ENCODE results near the gene ATXN1.

ATXN1 gene

GRCh38 chr6:16374461-16375200 lies 386.6 kb downstream of the ATXN1 start:
- no peaks in the 10 kb centered on the region for H3K27me3 ChIP-seq (replicated peaks)
- no peak for TF ChIP-seq CTCF (IDR thresholded peaks at IDR 0.05; ENCODE audit: low read depth, low read length, missing control alignments)
- in situ Hi-C loops (cut with HindIII; ENCODE audit: low pct_ligation_motif_present, low sequenced_read_pairs) = no loop called here

GRCh38 chr6:16374016-16374415 lies 387.2 kb downstream of the ATXN1 start:
- no peak for DNase-seq
- in situ Hi-C loops (cut with HindIII; ENCODE audit: low pct_ligation_motif_present, low sequenced_read_pairs) = no loop called here
- no peak for TF ChIP-seq CTCF (IDR thresholded peaks at IDR 0.05; ENCODE audit: low read depth, low read length, missing control alignments)
- Histone ChIP-seq H3K36me3 (replicated peaks) (no peaks in the 10 kb centered on the region), H3K27ac (no peak overlapping the region), H3K27me3 (replicated peaks) (no peaks in the 10 kb centered on the region), H3K4me3 (ENCODE audit: low read depth, low read length) (no peak overlapping the region)

More at GRCh38 chr6:16374461-16375200, 386.6 kb downstream of the ATXN1 start:
- no peak for DNase-seq
- no peak overlapping the region for H3K4me3 ChIP-seq (ENCODE audit: low read depth, low read length)
- H3K27ac ChIP-seq = no peak overlapping the region
- no peaks in the 10 kb centered on the region for H3K36me3 ChIP-seq (replicated peaks)

GRCh38 chr6:16372029-16372776 lies 389.1 kb downstream of the ATXN1 start:
- in situ Hi-C loops (cut with HindIII; ENCODE audit: low pct_ligation_motif_present, low sequenced_read_pairs) = no loop called here
- no peaks in the 10 kb centered on the region for H3K36me3 ChIP-seq (replicated peaks)
- TF ChIP-seq CTCF (IDR thresholded peaks at IDR 0.05; ENCODE audit: low read depth, low read length, missing control alignments) = no peak
- H3K27me3 ChIP-seq (replicated peaks) = no peaks in the 10 kb centered on the region
- H3K4me3 ChIP-seq (ENCODE audit: low read depth, low read length) = no peak overlapping the region
- DNase-seq = no peak
- no peak overlapping the region for H3K27ac ChIP-seq

GRCh38 chr6:16371401-16371800 lies 389.9 kb downstream of the ATXN1 start:
- DNase-seq = no peak
- in situ Hi-C loops (cut with HindIII; ENCODE audit: low pct_ligation_motif_present, low sequenced_read_pairs) = no loop called here
- TF ChIP-seq CTCF (IDR thresholded peaks at IDR 0.05; ENCODE audit: low read depth, low read length, missing control alignments) = no peak
- no peak overlapping the region for H3K27ac ChIP-seq
- no peaks in the 10 kb centered on the region for H3K36me3 ChIP-seq (replicated peaks)
- H3K4me3 ChIP-seq (ENCODE audit: low read depth, low read length) = no peak overlapping the region
- H3K27me3 ChIP-seq (replicated peaks) = no peaks in the 10 kb centered on the region

- H3K27ac ChIP-seq = no peak overlapping the region
- TF ChIP-seq CTCF (IDR thresholded peaks at IDR 0.05; ENCODE audit: low read depth, low read length, missing control alignments) = no peak
- in situ Hi-C loops (cut with HindIII; ENCODE audit: low pct_ligation_motif_present, low sequenced_read_pairs) = no loop called here
- H3K4me3 ChIP-seq (ENCODE audit: low read depth, low read length) = no peak overlapping the region
- no peaks in the 10 kb centered on the region for H3K27me3 ChIP-seq (replicated peaks)
- no peak for DNase-seq
- H3K36me3 ChIP-seq (replicated peaks) = no peaks in the 10 kb centered on the region
Measured at GRCh38 chr6:16370943-16371342, 390.3 kb downstream of the ATXN1 start.

Measured in brain microvascular endothelial cell (primary cell).